Fibroblast of mammary gland (primary cell): ENCODE data around the gene P3H3.

ENCODE experiments used
- DNase-seq: peaks from one replicate; pipeline ENCODE4 v3.0.0-alpha.2; 2010; ENCODE audit warnings: low read depth
- H3K4me3 ChIP-seq: 2 replicates; pipeline ENCODE4 v1.5.1; 2011; ENCODE audit warnings: low read depth, mild to moderate bottlenecking, low read length, moderate library complexity; ENCODE audit not compliant: control insufficient read depth
- CTCF ChIP-seq: conservative IDR thresholded peaks from 2 replicates; pipeline ENCODE4 v1.5.1; 2011; ENCODE audit warnings: low read depth, low read length, inconsistent platforms; ENCODE audit not compliant: control insufficient read depth, insufficient read depth

The P3H3 gene

GRCh38 chr12:6817662-6818157, 10.5 kb upstream of the P3H3 start:
- no peak for DNase-seq
- no peak overlapping the region for H3K4me3 ChIP-seq
- no peak for TF ChIP-seq CTCF

- TF ChIP-seq CTCF: no peak
- H3K4me3 ChIP-seq: no peak overlapping the region
- DNase-seq: no peak
Observed at GRCh38 chr12:6818222-6818621, 10.0 kb upstream of the P3H3 start.

- no peak overlapping the region for H3K4me3 ChIP-seq
- TF ChIP-seq CTCF: no peak
- no peak for DNase-seq
Observed at GRCh38 chr12:6818645-6819044, 9.6 kb upstream of the P3H3 start.

- no peak for DNase-seq
- no peak for TF ChIP-seq CTCF
- H3K4me3 ChIP-seq: no peak overlapping the region
Observed at GRCh38 chr12:6819106-6820030, 8.8 kb upstream of the P3H3 start.

- no peak for TF ChIP-seq CTCF
- DNase-seq: no peak
- H3K4me3 ChIP-seq: no peak overlapping the region
Observed at GRCh38 chr12:6820166-6820565, 8.0 kb upstream of the P3H3 start.

GRCh38 chr12:6821591-6822425, 6.4 kb upstream of the P3H3 start, which contains the start of gene GPR162:
GPR162 (plus strand) TSS chr12:6821821; CDS start chr12:6823899, 2,078 bp downstream.
- DNase-seq: no peak

More at GRCh38 chr12:6821591-6822425, 6.4 kb upstream of the P3H3 start, which contains the start of gene GPR162:
- no peak for TF ChIP-seq CTCF
- H3K4me3 ChIP-seq: peak within 1 kb of the TSS; percentile 41
